GM03348 (cell line): ENCODE measurements around the gene PCDHAC2.

Source experiments
- DNase-seq: peaks from one replicate; pipeline ENCODE4 v3.0.0; 2012; ENCODE audit warnings: low spot score

The PCDHAC2 gene, protein sequence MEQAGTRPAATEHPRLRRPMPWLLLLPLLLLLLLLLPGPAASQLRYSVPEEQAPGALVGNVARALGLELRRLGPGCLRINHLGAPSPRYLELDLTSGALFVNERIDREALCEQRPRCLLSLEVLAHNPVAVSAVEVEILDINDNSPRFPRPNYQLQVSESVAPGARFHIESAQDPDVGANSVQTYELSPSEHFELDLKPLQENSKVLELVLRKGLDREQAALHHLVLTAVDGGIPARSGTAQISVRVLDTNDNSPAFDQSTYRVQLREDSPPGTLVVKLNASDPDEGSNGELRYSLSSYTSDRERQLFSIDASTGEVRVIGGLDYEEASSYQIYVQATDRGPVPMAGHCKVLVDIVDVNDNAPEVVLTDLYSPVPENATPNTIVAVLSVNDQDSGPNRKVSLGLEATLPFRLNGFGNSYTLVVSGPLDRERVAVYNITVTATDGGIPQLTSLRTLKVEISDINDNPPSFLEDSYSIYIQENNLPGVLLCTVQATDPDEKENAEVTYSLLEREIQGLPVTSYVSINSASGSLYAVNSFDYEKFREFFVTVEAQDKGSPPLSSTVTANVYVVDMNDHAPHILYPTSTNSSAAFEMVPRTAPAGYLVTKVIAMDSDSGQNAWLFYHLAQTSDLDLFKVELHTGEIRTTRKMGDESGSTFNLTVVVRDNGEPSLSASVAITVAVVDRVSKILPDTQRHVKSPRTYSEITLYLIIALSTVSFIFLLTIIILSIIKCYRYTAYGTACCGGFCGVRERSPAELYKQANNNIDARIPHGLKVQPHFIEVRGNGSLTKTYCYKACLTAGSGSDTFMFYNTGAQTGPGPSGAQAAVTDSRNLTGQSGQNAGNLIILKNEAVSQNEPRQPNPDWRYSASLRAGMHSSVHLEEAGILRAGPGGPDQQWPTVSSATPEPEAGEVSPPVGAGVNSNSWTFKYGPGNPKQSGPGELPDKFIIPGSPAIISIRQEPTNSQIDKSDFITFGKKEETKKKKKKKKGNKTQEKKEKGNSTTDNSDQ

DNA sequence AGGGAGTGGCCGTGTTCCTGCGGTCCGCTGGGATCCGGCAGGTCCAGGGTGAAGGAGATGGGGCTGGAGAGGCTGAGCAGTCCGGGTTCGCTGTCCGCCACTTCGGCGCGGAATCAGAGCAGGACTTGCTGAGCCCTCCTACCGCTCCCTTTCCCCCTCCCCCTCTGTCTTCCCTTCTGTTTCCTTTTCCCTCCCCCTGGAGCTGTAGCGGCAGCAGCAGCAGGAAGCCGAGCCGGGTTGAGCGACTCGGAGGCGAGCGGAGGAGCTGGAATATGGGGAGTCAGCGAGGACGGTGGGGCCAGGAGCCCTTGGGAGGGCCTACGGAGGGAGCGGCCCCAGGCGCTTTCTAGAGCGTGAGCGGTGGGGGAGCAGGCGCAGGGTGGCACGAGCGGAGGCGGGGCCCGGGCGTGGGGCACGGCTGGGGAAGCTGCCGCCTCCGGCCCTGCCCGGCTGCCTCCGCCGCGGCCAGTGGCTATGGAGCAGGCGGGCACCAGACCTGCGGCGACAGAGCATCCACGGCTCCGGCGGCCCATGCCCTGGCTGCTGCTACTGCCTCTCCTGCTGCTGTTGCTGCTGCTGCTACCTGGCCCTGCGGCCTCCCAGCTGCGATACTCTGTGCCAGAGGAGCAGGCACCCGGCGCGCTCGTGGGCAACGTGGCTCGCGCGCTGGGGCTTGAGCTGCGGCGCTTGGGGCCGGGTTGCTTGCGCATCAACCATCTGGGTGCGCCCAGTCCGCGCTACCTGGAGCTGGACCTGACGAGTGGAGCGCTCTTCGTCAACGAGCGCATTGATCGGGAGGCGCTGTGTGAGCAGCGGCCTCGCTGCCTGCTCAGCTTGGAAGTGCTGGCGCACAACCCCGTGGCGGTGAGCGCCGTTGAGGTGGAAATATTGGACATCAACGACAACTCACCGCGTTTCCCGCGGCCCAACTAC is at the start of gene PCDHAC2:
Gene PCDHAC2, plus strand, starts transcription at position 184 of the 933 bp plus-strand sequence. Its CDS starts 291 bp downstream, at position 475.
- peak; percentile 20 for DNase-seq

DNA sequence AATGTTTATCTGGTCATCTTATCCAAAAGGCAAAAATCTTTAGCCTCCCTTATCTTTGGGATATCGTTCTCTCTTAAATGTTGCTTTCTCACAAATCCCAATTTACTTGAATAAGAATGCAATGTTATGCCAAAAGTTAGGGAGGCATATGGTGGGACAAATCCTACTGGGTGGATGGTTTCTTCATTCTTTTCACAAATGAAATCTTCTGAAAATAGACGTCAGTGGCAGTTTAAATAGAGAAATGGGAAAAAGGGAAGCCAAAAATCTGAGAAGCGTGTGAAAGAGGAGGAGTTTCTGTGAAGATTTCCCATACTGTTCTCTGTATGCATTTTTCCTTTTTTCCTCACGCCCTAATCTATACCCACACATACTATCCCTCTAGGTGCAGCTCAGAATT is 42.7 kb upstream of the PCDHAC2 start:
- no peak for DNase-seq

DNA sequence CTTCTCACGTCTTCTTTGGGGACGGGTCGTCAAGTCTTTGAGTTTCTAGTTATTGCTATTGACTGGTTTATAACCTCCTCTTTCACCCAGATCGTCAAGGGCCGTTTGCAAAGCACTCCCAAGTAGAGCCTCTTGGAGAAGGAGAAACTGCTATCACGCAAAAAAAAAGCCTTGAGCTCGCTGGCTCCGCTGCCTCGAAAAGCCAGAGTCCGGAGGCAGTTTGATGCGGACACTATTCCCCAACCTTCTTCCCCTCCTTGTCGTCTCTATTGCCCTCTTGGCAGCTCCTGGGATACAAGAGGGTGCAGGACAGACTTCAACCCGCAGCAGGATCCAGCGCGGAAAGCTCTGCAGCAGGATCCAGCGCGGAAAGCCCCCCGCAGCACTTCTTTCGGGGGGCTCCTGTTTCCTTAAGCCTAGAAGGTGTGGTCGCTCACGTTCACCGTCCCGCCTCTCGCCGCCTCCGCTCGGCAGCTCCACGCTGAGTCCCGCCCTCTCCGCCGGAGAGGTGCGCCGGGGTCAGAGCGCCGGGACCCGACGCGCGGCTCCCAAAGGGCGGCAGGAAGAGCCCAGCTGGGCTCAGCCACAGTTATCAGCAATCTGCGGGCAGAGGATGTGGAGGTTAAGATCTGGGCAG is 40.4 kb upstream of the PCDHAC2 start, which contains the start of gene PCDHAC1:
Gene PCDHAC1, plus strand, starts transcription at position 494 of the 637 bp plus-strand sequence. CDS start 594 bp downstream, outside the sequence.
- DNase-seq, result peak; percentile 10

DNA sequence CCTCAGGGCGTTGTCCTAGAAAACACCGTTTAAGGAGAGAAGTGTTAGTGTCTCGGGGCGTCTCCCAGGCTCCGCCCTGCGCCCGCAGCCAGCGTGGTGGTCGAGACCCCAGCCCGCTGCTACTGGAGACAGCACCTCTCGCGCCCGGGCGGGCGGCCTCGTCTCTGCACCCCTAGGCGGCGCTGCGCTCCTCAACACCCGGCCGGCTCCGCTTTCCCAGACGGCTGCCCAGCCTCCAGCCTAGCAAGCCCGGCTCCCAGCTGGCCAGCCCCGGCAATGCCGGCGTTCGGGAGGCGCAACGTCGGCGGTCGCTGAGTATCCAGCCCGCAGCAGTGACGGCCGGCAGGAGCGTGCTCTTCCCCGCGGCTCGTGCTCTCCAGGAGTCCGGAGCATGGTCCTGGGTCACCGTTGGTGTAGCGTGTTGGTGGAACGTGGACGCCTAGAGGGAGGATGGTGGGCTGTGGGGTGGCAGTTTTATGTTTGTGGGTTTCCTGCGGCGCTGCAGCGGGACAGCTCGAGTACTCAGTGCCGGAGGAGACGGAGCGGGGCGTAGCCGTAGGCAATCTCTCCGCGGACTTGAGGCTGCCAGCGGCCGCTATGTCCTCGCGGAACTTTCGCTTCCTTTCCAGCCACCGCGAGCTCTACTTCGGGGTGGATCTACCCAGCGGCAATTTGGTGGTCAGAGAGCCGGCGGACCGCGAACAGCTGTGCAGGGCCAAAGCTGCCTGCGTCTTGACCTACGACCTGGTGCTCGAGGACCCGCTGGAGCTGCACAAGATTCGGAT is 39.6 kb upstream of the PCDHAC2 start:
- DNase-seq, result peak; percentile 63

DNA sequence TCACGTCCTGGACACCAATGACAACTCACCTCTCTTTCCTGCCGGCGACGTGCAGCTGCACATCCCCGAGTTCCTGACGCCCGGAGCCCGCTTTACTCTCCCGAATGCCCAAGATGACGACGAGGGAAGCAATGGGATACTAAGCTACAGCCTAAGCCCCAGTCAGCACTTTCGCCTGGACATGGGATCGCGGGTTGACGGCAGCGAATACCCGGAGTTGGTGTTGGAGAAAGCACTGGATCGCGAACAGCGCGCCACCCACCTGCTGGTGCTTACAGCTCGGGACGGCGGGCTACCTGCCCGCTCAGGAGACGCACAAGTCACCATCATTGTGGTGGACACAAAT is 39.1 kb upstream of the PCDHAC2 start:
- DNase-seq, result peak; percentile 5

DNA sequence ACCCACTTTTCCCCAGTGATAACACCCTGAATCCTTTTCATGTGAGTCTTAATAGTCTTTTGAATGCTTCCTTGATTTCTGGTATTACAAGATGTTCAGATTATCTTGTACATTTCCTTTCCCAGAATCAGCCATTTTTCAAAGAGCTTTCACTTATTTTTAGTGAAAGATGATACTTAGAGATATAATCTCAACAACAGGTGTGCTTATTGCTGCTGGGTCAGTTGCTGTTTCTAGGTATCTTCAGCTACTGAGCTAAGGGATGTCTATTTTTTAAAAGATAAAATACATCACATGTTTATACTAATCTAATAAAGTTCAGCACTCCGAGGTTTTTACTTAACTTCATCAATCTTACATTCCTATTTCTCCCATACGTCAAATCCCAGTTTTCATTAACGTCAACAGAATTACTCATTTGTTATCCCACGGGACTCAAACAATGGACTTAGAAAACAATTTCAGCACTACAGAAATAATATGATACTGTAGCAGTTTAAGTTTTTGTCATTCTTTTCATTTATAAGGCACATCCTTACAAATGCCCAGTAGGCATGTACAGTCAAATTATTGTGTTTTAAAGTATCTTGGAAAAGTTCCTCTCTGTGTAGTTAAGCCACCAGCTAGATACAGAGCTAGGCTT is 31.2 kb upstream of the PCDHAC2 start:
- no peak for DNase-seq

DNA sequence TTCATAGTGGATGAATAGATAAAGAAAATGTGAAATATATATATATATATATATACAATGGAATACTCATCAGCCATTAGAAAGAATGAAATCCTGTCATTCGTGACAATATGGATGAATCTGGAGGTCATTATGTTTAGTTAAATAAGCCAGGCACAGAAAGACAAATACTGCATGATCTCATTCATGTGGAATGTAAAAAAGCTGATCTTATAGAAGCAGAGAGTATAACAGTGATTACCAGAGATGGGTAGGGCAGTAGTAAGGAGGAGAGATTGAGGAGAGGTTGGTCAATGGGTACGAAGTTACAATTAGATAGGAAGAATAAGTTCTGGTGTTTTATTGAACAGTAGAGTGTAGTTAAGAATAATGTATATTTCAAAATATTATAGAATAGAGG is 19.7 kb upstream of the PCDHAC2 start:
- DNase-seq, result no peak

DNA sequence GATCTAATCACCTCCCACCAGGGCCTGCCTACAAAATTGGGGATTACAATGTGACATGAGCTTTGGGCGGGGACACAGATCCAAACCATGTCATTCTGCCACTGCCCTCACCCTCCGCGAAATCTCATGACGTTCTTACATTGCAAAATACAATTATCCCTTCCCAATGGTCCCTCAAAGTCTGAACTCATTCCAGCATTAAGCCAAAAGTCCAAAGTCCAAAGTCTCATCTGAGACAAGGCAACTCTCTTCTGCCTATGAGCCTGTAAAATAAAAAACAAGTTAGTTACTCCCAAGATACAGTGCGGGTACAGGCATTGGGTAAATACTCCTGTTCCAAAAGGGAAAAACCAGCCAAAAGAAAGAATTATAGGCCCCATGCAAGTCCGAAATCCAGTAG is 14.6 kb upstream of the PCDHAC2 start:
- DNase-seq, result no peak

DNA sequence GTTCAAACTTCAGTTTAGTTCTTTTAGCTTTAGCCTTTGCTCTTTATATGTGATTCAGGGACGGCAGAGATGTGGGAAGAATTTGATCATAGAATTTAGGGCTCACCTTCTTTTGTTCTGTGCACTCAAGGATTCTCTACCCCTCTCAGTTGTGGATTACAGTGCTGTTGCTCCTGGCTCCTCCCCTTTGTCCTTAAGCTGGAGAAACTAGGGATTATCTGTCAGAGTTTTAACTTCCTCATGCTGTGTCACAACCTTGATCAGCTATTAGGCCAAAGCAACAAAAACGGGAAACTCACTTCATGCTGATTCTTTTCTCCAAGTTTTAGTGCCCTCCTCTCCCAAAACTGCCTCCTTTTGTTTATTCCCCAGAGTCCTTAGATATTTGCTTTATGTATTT is 13.0 kb upstream of the PCDHAC2 start:
- DNase-seq, result no peak

DNA sequence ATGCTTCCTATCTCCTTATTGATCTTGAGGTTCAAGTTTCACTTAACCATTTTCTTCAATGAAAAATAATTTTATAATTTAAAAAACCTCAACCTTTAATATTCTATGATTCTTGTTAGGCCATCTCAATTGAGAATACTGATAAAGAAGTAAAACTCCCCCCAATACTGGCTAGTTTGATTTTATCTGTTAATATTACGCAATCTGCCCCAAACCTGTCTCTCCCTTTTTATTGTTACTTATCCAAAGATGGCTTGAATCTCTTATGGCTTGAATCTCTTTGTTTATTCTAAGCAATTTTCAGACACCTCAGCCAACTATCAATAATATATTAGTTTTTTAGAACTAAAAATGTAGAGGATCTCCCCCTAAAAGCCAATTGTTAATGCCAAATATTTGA is 4.1 kb upstream of the PCDHAC2 start:
- no peak for DNase-seq

DNA sequence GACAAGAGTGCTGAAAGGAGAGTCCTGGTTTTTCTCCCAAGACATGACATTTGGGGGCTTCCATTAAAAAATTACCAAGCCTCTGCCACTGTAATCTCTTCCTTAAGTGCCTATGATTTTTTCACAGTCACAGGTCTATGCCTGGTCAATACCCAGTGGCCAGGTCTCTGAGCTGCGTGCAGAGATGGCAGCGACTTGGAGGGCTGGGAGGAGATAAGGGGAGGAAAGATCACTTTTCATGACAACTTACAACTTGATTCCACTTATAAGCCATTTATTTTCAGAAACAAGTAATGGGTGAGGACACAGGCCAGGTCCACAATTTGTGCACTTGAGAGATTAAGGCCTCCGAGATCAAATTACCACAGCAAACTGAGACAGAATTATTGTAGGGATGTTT is 1.9 kb upstream of the PCDHAC2 start:
- DNase-seq, result no peak

DNA sequence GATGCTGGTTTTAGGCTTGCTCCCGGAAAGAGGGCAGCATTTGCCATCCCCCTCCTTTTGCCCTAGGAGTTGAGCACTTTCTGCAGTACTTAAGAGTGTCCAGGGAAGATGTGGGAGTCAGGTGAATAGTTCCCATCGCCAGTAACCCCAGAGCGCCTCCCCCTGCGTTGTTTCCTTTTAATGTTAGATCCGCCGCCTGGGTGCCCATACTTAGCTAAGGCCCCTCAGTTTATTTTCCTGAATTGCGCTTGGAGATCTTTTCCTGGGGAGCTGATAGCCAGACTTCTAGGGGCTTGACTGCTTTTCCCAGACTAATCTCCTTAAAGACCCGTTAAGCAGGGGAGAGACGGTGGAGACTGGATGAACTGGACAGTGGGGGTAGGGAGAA is 377 bp upstream of the PCDHAC2 start:
- no peak for DNase-seq

DNA sequence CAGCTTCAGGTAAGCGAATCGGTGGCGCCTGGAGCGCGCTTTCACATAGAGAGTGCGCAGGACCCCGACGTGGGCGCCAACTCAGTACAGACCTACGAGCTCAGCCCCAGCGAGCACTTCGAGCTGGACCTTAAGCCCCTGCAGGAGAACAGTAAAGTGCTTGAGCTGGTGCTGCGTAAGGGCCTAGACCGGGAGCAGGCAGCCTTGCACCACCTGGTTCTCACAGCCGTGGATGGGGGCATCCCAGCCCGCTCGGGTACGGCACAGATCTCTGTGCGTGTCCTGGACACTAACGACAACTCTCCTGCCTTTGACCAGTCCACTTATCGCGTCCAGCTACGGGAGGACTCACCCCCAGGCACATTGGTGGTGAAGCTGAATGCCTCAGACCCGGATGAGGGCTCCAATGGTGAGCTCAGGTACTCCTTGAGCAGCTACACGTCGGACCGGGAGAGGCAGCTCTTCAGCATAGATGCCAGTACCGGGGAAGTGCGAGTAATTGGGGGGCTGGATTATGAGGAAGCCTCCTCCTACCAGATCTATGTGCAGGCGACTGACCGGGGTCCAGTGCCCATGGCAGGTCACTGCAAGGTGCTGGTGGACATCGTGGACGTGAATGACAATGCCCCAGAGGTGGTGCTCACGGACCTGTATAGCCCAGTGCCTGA is 1.1 kb downstream of the PCDHAC2 start:
- DNase-seq, result no peak

DNA sequence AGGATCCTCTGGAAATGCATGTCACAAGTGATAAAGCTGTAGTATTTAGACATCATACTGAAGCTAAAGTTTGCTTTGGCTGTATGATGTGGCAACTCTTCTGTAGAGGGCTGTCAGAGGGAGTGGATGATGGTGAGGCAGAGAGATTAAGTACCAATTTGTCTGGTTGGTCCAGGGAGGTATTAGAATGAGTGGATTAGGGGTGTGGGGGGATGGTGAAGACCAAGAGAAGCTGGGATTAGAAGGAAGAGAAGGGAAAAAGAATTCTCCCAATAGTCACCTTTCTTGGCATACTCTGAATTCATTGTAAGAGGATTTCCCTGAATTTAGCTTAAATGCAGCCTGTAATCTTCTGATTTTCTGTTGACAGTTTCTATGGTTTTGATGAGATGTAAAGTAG is 3.6 kb downstream of the PCDHAC2 start:
- DNase-seq, result no peak

DNA sequence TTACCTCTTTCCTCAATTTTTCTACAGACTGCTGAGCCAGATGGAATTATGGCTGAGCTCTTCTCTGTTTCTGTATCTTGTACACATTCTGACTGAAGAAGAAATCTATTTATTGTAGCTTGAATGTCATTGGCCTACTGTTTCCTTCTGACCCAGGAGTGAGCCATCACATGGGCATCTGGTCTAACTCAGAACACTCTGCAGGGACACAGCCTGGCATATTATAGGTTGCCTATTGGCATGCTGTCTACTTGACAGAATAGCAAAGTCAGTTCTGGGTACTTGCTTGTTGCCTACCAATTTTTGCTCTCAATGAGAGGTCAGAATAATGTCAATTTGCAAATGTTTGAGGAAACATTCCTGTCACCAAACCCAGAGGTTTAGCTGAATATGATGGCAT is 7.3 kb downstream of the PCDHAC2 start:
- DNase-seq, result no peak

DNA sequence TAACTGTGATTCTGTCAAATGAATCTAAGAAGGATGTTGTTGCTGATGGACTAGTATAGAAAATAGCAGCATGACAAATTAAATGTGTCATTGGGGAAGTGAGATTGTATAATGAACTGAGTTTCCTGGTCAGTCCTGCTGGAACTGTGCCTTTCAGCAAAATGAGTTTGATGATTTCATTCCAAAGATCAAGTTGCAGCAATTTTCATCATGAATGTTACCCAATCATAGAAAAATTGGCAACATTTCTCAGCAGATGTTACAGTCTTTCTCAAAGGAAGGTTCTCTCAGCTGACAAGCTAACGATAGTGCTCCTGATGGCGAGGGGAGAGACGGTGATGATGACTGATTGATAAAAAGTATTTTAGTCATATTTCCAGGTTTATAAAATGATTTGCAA is 10.7 kb downstream of the PCDHAC2 start:
- no peak for DNase-seq

DNA sequence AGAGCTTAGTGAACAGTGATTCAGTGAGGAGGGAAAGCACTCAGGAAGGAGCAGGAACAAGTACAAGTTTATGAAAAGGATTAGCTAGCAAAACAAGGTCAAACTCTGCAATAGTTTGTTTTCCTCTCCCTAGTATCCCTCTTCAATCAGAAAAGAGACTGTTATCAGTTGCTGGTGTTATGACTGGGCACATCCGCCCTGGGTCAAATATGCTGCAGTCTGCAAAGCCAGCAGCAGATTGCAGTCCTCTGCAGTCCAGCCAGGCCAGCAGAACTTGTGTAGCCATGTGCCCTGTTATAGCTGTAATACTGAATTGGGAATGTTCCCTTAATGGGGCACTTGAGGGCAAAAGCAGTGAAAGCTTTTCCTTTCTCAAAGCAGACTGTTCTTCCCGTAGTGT is 12.0 kb downstream of the PCDHAC2 start:
- no peak for DNase-seq

DNA sequence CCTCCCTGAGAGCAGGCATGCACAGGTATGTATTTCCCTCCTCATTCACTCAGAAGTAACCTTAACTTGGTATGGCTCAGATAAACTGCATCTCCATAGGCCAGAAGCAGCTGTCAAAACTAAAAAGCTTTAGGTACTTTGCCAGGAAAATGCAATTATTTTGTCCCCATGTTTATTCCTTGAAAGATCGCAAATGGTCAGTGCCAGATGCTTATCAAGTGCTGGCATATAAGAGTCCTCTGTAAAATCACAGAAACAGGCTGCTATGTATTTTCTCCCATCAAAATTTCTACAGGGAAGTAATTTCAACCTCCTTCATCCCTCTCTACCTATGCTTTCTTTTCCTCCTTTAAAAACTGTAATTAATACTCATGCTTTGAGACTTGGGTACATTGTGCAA is 12.7 kb downstream of the PCDHAC2 start:
- DNase-seq, result no peak

DNA sequence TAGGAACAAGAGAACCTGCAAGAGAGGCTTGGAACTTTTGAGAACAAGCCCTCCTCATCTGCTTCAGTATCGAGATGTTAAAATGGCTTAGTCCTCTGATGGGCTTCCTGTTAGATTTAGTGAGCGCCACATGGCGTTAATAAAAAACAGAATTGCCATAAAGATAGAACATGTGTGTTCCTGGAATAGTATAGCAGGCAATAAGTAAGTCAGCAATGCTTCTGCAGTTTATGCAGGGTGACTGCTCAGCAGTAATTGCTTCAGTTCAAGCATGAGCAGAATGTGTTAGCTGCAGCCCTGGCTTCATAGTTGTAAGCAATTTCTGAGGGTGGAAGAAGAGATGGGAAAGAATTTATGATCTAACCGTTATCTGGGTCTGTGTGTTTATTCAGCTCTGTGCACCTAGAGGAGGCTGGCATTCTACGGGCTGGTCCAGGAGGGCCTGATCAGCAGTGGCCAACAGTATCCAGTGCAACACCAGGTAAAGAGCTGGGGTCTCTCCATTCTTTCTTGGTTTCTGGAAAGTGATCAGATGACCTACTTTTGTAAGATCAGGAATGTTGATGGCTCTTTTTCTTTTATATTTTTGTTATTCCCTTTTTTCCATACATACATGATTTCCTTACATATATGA is 15.9 kb downstream of the PCDHAC2 start:
- DNase-seq, result no peak
